GM21717 (cell line): ENCODE results near the gene IPO4.

ENCODE experiments used
- ATAC-seq: cut with Tn5 transposase; IDR thresholded peaks from one replicate; pipeline ENCODE4 v1.9.1; 2021; ENCODE audit warnings: mild to moderate bottlenecking, moderate library complexity; ENCODE audit not compliant: unreplicated experiment

Gene IPO4

GRCh38 chr14:24149302-24149969 is 39.2 kb downstream of the IPO4 start:
- ATAC-seq: no peak

- no peak for ATAC-seq
Measured at GRCh38 chr14:24147761-24148428, 40.7 kb downstream of the IPO4 start.

GRCh38 chr14:24146978-24147760 is 41.4 kb downstream of the IPO4 start, which contains the start of gene RNF31:
Gene RNF31 (plus strand): TSS chr14:24147498. CDS start chr14:24147699, 201 bp downstream.
- ATAC-seq: peak; percentile 75

- ATAC-seq: peak; percentile 59
Measured at GRCh38 chr14:24146453-24146977, 42.1 kb downstream of the IPO4 start, which contains the start of gene PSME2. Gene PSME2 (minus strand): TSS chr14:24146610. CDS start chr14:24146581, 29 bp downstream.

- ATAC-seq: no peak
Measured at GRCh38 chr14:24145690-24146452, 42.7 kb downstream of the IPO4 start.

GRCh38 chr14:24145219-24145618 is 43.4 kb downstream of the IPO4 start:
- no peak for ATAC-seq

GRCh38 chr14:24144451-24144850 is 44.2 kb downstream of the IPO4 start:
- no peak for ATAC-seq

GRCh38 chr14:24143511-24143910 is 45.1 kb downstream of the IPO4 start:
- ATAC-seq: no peak

GRCh38 chr14:24141097-24141880 is 47.3 kb downstream of the IPO4 start, which contains the start of gene EMC9:
Gene EMC9 (minus strand): TSS chr14:24141591. CDS start chr14:24141304, 287 bp downstream.
- peak; percentile 70 for ATAC-seq

GRCh38 chr14:24139272-24139934 is 49.2 kb downstream of the IPO4 start:
- no peak for ATAC-seq

GRCh38 chr14:24138396-24139271 is 50.0 kb downstream of the IPO4 start:
- ATAC-seq: no peak

GRCh38 chr14:24137529-24138395 is 50.9 kb downstream of the IPO4 start:
- no peak for ATAC-seq

GRCh38 chr14:24136684-24137528 is 51.7 kb downstream of the IPO4 start:
- no peak for ATAC-seq

- peak; percentile 57 for ATAC-seq
Measured at GRCh38 chr14:24135834-24136683, 52.6 kb downstream of the IPO4 start, which contains the start of gene PSME1. Gene PSME1 (plus strand): TSS chr14:24136194. CDS start chr14:24136263, 69 bp downstream.

- no peak for ATAC-seq
Measured at GRCh38 chr14:24135584-24135833, 53.1 kb downstream of the IPO4 start.

GRCh38 chr14:24133735-24134134 is 54.9 kb downstream of the IPO4 start:
- ATAC-seq: no peak
